Caco-2 (cell line): ENCODE measurements around the gene PDIA2. TPM values are rescaled to one million over a fixed set of nuclear protein-coding genes. Genes with fewer than 3 reads are reported as not detected.

Experiments
- BruUV-seq: library from RNA; stranded (reverse); fragments of 400-500 nt; replicated peaks from 2 replicates; lab custom pipeline; 2021; lab: Mats Ljungman, UMichigan
- CTCF ChIA-PET: fragments of 300-600 bp; sonication (Branson Sonifier 250); formaldehyde crosslinking; loops from one replicate; lab custom pipeline; 2022; ENCODE audit warnings: antibody characterized with exemption; lab: Charles Lee
- POLR2A ChIA-PET: fragments of 300-600 bp; sonication (Branson Sonifier 250); formaldehyde crosslinking; loops from one replicate; lab custom pipeline; 2022; ENCODE audit warnings: antibody characterized with exemption; lab: Charles Lee
- DNase-seq, 2 experiments: peaks; one replicate each; pipeline versions ENCODE4 v3.0.0 to v3.0.0-alpha.2; 2020 to 2022
- H3K27me3 ChIP-seq: replicated peaks from 2 replicates; pipeline ENCODE4 v1.6.0; 2011; ENCODE audit warnings: low read length; ENCODE audit not compliant: control insufficient read depth, insufficient read depth
- H3K36me3 ChIP-seq: 2 replicates; pipeline ENCODE4 v1.5.1; 2011; ENCODE audit warnings: low read length; ENCODE audit not compliant: control insufficient read depth, insufficient read depth
- H3K4me1 ChIP-seq: fragments of 250-450 bp; sonication (Bioruptor Pico); 2 replicates; pipeline ENCODE4 v1.5.1; 2020; ENCODE audit warnings: mild to moderate bottlenecking
- H3K4me3 ChIP-seq: 2 replicates; pipeline ENCODE4 v1.5.1; 2011; ENCODE audit warnings: low read depth, mild to moderate bottlenecking, control low read depth, low read length
- H3K9me3 ChIP-seq: fragments of 250-450 bp; sonication (Bioruptor Pico); 2 replicates; pipeline ENCODE4 v1.5.1; 2020; ENCODE audit warnings: mild to moderate bottlenecking, moderate library complexity
- H3K27ac Mint-ChIP-seq: one replicate; pipeline ENCODE4 v1.8.0; 2022; ENCODE audit warnings: mixed read lengths; ENCODE audit not compliant: unreplicated experiment
- H3K27me3 Mint-ChIP-seq: one replicate; pipeline ENCODE4 v1.8.0; 2022; ENCODE audit warnings: mixed read lengths; ENCODE audit not compliant: insufficient read depth, unreplicated experiment
- H3K36me3 Mint-ChIP-seq: one replicate; pipeline ENCODE4 v1.8.0; 2022; ENCODE audit warnings: mild to moderate bottlenecking, mixed read lengths; ENCODE audit not compliant: insufficient read depth, unreplicated experiment
- H3K4me1 Mint-ChIP-seq: one replicate; pipeline ENCODE4 v1.8.0; 2022; ENCODE audit warnings: low read depth, mixed read lengths; ENCODE audit not compliant: unreplicated experiment
- H3K4me3 Mint-ChIP-seq: one replicate; pipeline ENCODE4 v1.8.0; 2022; ENCODE audit warnings: mild to moderate bottlenecking, moderate library complexity, mixed read lengths; ENCODE audit not compliant: unreplicated experiment
- H3K9me3 Mint-ChIP-seq: one replicate; pipeline ENCODE4 v1.8.0; 2022; ENCODE audit warnings: mixed read lengths; ENCODE audit not compliant: unreplicated experiment
- CTCF ChIP-seq, 2 experiments: fragments of 200-600 bp in 1 of 2; IDR thresholded peaks; 1 replicate in 1 of 2; 2 replicates in 1 of 2; pipeline versions ENCODE4 v1.5.1 to v1.8.0; 2011 to 2022; ENCODE audit warnings: antibody characterized with exemption in 1 of 2, control low read depth in 1 of 2, inconsistent platforms in 1 of 2, low read depth in 1 of 2, low read length in 1 of 2, mild to moderate bottlenecking in 1 of 2, moderate library complexity in 1 of 2; ENCODE audit not compliant: insufficient read depth in 1 of 2, severe bottlenecking in 1 of 2, unreplicated experiment in 1 of 2
- intact Hi-C: fragments of 100-400 bp; cut with micrococcal nuclease; formaldehyde crosslinking; loops from one replicate; pipeline ENCODE4 v1.10.0; 2022; ENCODE audit not compliant: unreplicated experiment
- total RNA-seq: library from RNA; stranded (reverse); gene quantifications from 2 replicates; pipeline ENCODE4 v1.2.3, GENCODE V29; 2022

Gene PDIA2
- total RNA-seq, 1 experiment from 2014 or later: 0.41 TPM

GRCh38 chr16:285146-286055 lies 2.4 kb downstream of the PDIA2 start:
- TF ChIP-seq CTCF (IDR thresholded peaks at IDR 0.05; ENCODE audit: insufficient read depth in 1 of 2, low read depth in 1 of 2, low read length in 1 of 2, severe bottlenecking in 1 of 2, unreplicated experiment in 1 of 2): no peak
- Histone ChIP-seq H3K27me3 (no peaks in the 10 kb centered on the region), H3K9me3 (no peaks in the 10 kb centered on the region), H3K36me3 (no peaks in the 10 kb centered on the region; the same call in 1 of the 2 replicates), H3K4me1 (no peaks in the 10 kb centered on the region), H3K4me3 (no peak overlapping the region)
- Mint-ChIP-seq H3K9me3 (no peaks in the 10 kb centered on the region), H3K27ac (no peak overlapping the region), H3K27me3 (no peaks in the 10 kb centered on the region), H3K4me1 (no peaks in the 10 kb centered on the region), H3K4me3 (no peak overlapping the region), H3K36me3 (peaks cover 41% of the 10 kb centered on the region)
- ChIA-PET POLR2A (no interaction called here), CTCF (no interaction called here)
- intact Hi-C loops: no loop called here
- no TSS peak for BruUV-seq
- no peak for DNase-seq

- H3K4me1 Mint-ChIP-seq: no peaks in the 10 kb centered on the region
- no peak for TF ChIP-seq CTCF (IDR thresholded peaks at IDR 0.05; ENCODE audit: insufficient read depth in 1 of 2, low read depth in 1 of 2, low read length in 1 of 2, severe bottlenecking in 1 of 2, unreplicated experiment in 1 of 2)
- no peak overlapping the region for H3K4me3 Mint-ChIP-seq
- intact Hi-C loops: no loop called here
- H3K36me3 Mint-ChIP-seq: peaks cover 41% of the 10 kb centered on the region
- no TSS peak for BruUV-seq
- ChIA-PET CTCF (no interaction called here), POLR2A (no interaction called here)
- H3K27ac Mint-ChIP-seq: no peak overlapping the region
- no peaks in the 10 kb centered on the region for H3K4me1 ChIP-seq
- no peaks in the 10 kb centered on the region; the same call in 1 of the 2 replicates for H3K36me3 ChIP-seq
- H3K9me3 Mint-ChIP-seq: no peaks in the 10 kb centered on the region
- H3K4me3 ChIP-seq: no peak overlapping the region
- no peaks in the 10 kb centered on the region for H3K27me3 ChIP-seq
- H3K27me3 Mint-ChIP-seq: no peaks in the 10 kb centered on the region
- no peaks in the 10 kb centered on the region for H3K9me3 ChIP-seq
- DNase-seq: no peak
Observed at GRCh38 chr16:286491-287297, 3.7 kb downstream of the PDIA2 start.

GRCh38 chr16:287298-287811 lies 4.4 kb downstream of the PDIA2 start:
- no peaks in the 10 kb centered on the region for H3K27me3 Mint-ChIP-seq
- no peak for DNase-seq
- H3K9me3 Mint-ChIP-seq: no peaks in the 10 kb centered on the region
- Histone ChIP-seq H3K27me3 (no peaks in the 10 kb centered on the region), H3K4me1 (no peaks in the 10 kb centered on the region), H3K4me3 (no peak overlapping the region), H3K9me3 (no peaks in the 10 kb centered on the region), H3K36me3 (no peaks in the 10 kb centered on the region; the same call in 1 of the 2 replicates)
- no peak for TF ChIP-seq CTCF (IDR thresholded peaks at IDR 0.05; ENCODE audit: insufficient read depth in 1 of 2, low read depth in 1 of 2, low read length in 1 of 2, severe bottlenecking in 1 of 2, unreplicated experiment in 1 of 2)
- peaks cover 42% of the 10 kb centered on the region for H3K36me3 Mint-ChIP-seq
- no peak overlapping the region for H3K27ac Mint-ChIP-seq
- H3K4me3 Mint-ChIP-seq: no peak overlapping the region
- H3K4me1 Mint-ChIP-seq: no peaks in the 10 kb centered on the region
- intact Hi-C loops: no loop called here
- POLR2A ChIA-PET: no interaction called here
- BruUV-seq: no TSS peak
- CTCF ChIA-PET: no interaction called here
